NT2/D1 (cell line): ENCODE measurements around the gene BTBD7.

Experiments
- SUZ12 ChIP-seq: IDR thresholded peaks from 2 replicates; pipeline ENCODE4 v1.6.1; 2011; ENCODE audit not compliant: insufficient read length, insufficient read depth; ENCODE audit errors: extremely low read depth
- YY1 ChIP-seq: IDR thresholded peaks from 2 replicates; pipeline ENCODE4 v1.6.1; 2011; ENCODE audit not compliant: insufficient read length, insufficient read depth
- ZNF274 ChIP-seq: IDR thresholded peaks from 2 replicates; pipeline ENCODE4 v1.6.1; 2011; ENCODE audit warnings: mild to moderate bottlenecking, low read depth, low read length

- TF ChIP-seq YY1, result no peak
- no peak for TF ChIP-seq ZNF274
- TF ChIP-seq SUZ12, result no peak
Measured at GRCh38 chr14:93286212-93286890, 46.5 kb downstream of the BTBD7 start.
